ENCODE data around the gene CD247.

Gene CD247

DNA sequence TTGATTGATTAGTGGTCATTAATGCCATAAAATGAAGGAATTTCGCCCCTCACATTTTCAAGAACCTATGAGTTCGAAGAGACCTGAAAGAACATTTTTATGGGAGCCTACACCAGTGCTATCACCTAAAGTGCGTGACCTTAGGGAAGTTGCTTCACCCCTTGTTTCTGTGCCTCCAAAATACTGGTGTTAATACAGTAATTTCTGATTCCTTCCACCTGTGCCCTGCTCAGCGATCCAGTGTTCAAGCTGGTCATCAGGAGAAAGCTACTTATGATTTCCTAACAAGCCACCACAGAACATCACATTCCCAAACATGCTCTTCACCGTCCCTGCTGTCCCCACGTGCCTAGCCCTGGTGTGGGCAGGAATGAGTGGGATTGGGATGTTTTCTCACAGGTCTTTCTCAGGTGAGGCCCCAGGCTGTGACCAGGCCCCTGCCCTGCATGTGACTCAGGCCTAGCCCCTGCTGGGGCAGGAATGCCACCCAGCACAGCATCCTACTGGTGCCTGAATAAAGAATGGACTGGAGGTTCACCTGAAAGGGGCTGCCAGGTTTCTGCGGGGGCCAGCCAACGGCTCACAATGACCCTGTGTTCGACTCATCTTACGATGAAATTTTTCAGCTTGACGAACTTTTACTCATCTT is 60.3 kb downstream of the CD247 start:
- DNase-seq, result no peak

DNA sequence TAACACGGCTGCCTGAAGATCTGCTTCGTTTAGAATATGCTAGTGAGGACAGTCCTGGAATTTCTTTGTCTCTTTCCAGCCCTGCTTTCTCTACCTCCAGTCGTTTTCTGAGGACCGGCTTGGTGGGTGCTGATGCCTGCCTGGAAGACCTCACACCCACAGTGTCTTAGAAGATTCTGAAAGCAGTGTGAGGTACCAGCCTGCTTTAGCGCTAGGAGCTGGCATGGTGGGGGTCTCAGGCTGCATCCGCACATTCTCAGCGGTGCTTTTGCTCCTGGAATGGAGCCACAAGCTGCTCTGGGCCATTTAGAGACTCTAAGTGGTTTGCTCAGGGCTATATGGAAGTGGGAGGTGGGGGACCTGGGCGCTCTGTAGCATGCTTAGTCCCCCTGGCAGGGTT is 61.4 kb downstream of the CD247 start:
- no peak for DNase-seq

- no peak for DNase-seq
Measured at GRCh38 chr1:167456524-167456923, 61.8 kb downstream of the CD247 start.

DNA sequence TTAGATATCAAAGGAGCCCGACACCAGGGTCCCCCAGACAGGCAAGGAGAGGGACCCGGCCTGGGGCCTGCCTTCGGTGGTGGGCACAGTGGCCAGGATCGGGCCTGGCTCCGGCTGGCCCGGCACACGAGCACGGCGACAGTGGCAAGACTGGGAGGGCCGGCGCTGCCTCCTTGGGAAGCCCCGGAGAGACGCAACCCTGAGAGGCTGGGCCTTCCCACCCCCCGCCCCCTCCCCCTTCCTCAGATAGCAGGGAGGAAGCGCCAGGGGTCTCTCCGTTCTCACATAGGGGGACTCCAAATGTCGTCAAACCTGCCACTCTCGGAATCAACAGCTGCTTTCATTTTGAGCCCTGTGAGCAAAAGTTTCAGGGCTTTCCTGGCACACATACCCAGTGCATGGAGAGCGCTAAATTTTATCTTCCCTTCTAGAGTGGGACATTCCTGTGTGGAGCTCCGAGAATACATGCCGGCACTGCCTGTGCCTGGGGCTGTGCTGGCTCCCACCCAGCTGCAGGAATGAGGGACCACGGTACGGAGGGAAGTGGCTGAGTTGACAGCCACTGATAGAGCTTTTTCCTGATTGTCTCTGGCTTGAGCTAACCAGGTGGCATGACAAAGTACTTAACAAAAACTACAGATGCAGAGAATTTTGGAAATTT is 62.4 kb downstream of the CD247 start:
- DNase-seq, result no peak

DNA sequence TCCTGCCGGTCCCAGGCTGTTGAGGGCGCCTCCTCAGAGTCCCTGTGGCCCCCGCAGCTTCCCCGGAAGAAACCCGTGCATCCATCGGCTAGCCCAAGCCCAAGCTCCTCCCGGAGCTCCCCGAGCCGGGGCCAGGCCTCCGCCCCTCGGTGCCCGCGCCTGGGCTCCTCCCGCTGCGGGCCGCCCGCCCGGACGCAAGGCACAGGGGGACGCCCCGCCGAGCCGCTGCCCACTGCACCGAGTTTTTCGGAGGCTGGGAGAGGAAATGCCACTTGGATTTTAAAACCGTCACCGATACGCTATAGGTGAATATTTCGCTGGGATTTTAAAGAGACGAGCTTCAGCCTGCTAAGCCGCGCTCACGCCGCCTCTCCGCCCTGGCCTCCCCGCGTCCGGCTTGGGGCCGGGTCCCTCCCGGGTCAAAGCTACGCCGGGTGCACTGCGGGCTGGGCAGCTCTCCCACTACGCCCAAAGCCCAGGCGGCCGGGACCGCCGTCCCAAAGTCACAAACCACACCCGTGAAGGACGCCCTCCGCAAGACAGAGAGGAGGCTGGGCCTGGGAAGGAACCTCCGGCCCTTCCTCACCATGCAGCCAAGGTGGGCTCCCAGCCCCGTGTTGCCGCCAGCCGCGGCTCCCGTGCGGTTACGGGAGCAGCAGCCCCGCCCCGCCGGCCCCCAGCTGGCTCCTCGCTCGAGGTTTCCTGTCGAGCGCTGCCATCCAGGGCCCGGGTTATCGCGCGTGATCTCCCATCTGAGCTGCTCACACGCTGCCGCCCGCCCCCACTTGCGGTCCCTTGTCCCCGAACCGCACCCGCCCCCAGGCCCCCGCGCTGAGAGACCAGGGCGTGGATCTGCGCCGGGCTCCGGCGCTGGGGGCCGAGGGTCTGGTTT is 63.2 kb downstream of the CD247 start:
- peak; percentile 19 for DNase-seq

GRCh38 chr1:167454304-167454893 is 63.9 kb downstream of the CD247 start:
- no peak for DNase-seq

DNA sequence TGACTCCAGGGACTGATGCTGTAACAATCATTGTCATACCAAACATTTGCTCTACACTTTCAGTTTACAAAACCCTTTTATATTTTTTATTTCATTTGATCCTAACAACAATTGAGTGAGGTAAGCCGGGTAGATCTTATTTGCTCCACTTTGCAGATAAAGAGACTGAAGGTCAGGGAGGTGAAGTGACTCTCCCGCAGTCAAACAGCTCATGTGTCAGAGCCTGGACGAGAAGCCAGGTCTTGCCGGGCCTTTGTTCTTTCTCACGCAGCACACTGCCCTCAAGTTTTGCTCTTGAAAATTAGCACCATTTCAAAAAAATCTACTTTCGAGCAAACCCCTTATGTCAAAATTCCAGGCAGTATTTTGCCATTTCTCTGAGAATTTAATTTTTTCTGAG is 65.2 kb downstream of the CD247 start:
- DNase-seq, result no peak

DNA sequence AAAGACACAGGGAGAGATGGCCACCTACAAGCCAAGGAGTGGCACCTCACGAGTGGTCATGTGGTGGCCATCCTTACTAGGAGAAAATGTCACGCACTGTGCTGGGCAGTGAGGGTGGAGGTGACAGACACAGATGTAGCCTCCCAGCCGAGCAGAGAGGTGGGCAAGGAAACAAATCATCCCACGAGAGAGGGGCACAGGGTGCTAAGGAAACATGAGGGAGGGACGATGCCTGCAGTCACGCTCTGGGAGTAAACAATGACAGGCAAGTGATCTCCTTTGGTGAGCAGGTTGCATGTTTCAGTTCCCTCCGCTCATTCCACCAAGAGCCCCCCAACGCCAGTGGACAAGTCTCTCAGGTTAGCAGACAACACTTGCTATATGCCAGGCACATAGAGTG is 65.8 kb downstream of the CD247 start:
- no peak for DNase-seq

DNA sequence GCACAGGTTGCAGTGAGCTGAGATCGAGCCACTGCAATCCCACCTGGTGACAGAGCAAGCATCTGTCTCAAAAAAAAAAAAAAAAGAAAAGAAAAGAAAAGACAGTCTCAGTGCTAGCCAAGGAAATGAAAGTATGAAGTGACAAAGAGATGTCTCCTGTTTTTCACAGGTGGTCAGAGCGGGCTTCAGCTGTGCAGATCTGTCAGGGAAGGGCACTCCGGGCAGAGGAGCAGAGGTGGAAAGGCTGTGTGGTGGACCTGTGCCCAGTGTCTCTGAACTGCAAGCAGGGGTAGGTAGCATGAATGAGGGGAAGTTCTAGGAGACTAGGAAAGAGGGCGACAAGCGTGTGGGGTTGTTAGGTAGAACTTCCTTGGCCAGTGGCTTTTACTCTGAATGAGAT is 67.5 kb downstream of the CD247 start:
- no peak for DNase-seq

GRCh38 chr1:167447521-167448136 is 70.7 kb downstream of the CD247 start:
- DNase-seq, result no peak

DNA sequence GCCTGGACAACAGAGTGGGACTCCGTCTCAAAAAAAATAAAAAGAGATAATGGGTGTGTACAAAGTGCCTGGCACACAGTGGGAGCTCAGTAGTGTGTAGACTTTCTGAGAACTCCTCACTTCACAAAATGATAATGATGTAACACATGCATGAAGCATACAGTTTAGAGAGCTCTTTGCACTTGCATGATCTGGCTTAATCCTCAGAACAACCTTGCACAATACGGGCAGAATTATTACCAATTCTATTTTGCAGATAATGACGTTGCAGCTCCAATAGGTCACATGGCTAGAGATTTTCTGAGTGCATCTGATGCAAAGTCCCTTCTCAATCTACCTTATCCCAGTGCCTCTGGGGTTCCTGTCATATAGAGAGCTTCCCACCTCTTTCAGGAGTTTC is 71.4 kb downstream of the CD247 start:
- DNase-seq, result no peak

DNA sequence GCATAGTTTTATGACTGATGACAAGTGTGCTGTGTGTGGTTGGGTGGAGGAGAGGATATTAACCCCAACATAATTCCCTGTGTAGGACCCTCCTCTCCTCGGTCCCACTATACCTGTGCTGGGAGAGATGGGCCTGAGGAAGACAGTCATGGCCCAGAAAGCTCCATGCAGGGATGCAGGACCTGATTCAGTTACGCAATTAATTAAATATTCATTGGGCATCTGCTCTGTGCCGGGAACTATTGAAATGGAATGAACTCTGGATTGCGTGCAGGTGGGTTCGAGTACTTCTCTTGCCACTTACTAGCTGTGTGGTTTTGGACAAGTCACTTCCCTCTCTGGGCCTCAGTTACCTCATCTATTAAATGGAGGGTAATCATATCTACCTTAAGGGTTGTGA is 74.6 kb downstream of the CD247 start:
- DNase-seq, result no peak

GRCh38 chr1:167442854-167443565 is 75.3 kb downstream of the CD247 start:
- no peak for DNase-seq

DNA sequence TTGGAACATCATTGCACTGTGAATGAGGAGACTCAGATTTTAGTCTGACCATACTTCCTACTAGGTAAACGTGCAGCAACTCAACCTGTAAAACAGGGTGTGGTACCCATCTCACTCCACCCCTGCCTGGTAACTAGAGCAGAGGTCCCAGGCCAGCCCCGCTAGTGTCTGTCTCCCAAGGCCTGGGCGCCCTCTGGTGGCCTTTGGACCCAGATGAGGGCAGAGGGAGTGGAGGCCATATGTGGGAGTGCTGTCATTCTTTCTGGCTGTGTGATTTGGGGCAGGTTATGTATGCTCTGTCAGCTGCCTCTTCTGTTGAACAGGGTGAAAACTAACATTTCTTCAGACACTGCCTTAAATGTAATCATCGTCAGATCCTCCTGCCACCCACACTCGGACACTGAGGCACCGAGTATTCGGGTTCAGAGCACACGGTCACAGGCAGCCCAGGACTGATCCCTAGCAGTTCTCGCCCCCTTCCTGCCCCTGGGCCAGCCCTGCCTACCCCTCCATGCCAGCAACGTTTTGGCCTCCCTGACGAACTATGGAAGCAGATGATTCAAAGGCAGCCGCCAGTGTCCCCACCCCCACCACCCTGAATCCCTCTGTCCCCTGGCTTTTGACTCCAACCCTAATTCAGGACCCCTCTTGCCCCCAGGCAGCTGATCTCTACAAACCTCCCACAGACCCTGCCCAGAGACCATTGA is 76.0 kb downstream of the CD247 start:
- DNase-seq, result no peak

DNA sequence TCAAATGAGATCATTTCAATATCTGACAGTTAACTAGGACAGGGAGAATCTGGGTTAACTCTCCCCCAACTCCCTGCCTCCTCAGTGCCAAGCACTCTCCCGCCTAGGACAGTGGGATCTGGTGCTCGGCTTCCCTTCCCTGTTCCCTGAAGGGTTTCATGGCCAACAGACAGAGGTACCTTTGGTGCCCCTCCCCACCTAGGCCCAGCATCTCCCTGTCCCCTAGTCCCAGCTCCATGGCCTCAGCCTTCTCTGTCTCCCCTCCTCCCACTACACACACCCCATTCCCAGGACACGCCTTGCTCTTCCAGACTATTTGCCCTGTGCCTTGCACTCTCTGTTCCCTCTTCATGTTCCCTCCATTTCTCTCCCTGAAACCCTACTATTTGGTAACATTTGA is 77.1 kb downstream of the CD247 start:
- DNase-seq, result no peak

DNA sequence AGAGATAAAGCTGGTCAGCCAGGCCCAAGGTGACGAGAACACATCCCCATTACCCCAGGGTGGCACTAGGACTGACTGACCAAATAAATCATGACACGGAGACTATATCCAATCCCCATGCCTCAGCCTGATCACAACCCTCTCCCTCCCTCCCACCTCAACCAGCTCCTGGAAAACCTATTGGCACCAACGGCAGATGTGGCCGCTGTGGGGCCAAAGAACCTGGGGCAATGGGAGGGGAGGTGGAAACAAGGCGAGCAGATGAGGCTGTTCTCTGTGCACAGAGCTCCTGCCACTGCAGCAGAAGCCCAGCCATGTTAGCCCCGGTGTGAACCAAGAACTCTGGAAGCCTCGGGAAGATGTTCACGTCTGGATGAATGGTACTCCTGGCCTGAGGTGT is 77.6 kb downstream of the CD247 start:
- DNase-seq, result no peak

- DNase-seq, result no peak
Measured at GRCh38 chr1:167440345-167440744, 78.0 kb downstream of the CD247 start.

DNA sequence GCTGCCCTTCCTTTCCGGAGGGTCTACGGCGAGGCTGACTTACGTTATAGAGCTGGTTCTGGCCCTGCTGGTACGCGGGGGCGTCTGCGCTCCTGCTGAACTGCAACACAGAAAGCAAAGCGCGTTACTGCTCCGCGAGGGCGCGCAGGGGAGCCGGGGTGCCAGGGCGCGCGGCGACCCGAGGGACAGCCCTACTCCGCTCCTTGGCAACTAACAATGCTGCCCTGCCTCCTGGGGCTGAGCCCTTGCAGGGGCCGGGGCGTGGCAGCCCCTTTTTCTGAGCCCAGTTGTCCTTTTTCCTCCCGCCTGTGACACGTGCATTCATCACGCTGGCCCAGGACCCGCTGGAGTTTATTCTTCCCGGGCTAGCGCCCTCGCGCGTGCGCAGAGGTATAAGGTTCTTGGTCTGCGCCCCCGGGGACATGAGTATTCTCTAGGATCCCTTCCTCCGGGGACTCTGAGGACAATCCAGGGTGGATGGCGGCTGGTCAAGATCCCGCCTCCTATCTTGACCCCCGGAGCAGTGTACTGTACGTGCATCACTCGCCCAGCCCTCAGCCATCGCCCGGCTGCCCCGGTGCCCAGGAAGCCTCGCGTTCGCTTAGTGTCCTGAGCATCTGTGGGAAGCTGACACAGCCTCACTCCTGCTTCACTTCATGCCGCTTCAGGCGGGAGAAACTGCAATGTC is 78.9 kb downstream of the CD247 start:
- DNase-seq, result peak; percentile 25

- DNase-seq, result no peak
Measured at GRCh38 chr1:167438171-167439138, 79.9 kb downstream of the CD247 start.

DNA sequence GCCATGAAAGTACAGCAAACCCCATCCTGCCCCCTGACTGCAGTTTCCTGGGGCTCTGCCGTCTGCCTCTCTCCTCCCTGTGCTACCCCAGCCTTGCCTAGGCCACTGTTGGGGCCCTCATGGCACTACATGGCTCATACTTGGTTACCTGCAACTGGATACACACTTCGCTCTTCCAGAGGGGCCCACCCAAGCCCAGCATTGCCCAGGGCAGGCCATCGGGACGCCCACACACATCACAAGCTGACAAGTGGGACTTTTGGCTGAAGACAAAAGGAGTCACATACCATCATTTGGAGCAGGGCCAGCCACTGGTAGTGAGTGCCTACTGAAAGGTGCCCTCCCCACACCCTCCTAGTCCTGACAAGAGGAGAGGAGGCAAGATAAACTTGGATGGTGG is 82.8 kb downstream of the CD247 start:
- DNase-seq, result no peak

Data from GOT3 (cell line).